ENCODE measurements around the gene XAB2. TPM values are rescaled to one million over a fixed set of nuclear protein-coding genes. Genes with fewer than 3 reads are reported as not detected.

The XAB2 gene
- total RNA-seq, 4 donors from 2014 or later, result 26.6 to 61.9 (median 33.7) TPM

DNA sequence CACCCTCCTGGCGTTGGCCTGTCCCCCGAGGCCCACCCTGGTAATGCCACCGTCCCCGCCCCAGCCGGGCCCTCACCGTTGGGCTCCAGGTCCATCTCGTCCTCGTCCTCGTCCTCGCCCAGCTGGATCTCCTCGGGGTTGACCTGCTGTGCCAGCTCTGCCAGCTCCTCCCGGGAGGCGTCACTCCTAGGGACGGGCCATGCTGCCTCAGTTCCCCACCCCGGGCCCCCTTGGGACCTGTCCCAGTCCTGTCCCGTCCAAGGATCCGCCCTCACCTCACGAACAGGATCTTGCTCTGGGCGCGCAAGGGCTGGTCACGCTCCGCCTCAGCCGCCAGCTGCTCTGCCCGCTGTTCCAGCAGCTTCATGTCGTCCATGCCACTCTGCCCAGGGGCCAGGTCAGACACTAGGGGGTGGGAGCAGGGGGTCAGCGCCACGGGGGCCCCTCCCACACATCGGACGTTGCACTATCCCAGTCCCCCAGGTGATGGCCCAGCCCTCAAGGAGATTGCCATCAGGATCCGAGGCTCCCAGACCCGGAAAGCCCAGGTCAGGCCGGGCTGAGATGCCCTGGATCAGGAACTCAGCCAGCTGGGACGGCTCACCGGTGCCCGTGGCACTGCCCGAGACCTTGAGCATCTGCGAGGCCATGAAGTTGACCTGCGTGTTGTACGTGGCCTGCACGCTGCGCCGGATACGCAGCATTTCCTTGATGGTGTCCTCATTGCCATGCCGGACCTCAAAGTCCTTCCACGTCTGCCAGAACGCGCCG lies 9.5 kb downstream of the XAB2 start:
- DNase-seq, result no peak
- Histone ChIP-seq H3K4me1 (peaks cover 0 to 24% (median 3%) of the 10 kb centered on the region in 4 donors), H3K9me3 (no peaks in the 10 kb centered on the region), H3K27ac (peak overlapping the region in 3 of 4 donors; percentile 62 to 93 (median 83)), H3K27me3 (no peaks in the 10 kb centered on the region), H3K36me3 (peaks cover 0 to 78% (median 0%) of the 10 kb centered on the region in 3 donors), H3K4me3 (no peak overlapping the region)
- TF ChIP-seq, protein P1, sequence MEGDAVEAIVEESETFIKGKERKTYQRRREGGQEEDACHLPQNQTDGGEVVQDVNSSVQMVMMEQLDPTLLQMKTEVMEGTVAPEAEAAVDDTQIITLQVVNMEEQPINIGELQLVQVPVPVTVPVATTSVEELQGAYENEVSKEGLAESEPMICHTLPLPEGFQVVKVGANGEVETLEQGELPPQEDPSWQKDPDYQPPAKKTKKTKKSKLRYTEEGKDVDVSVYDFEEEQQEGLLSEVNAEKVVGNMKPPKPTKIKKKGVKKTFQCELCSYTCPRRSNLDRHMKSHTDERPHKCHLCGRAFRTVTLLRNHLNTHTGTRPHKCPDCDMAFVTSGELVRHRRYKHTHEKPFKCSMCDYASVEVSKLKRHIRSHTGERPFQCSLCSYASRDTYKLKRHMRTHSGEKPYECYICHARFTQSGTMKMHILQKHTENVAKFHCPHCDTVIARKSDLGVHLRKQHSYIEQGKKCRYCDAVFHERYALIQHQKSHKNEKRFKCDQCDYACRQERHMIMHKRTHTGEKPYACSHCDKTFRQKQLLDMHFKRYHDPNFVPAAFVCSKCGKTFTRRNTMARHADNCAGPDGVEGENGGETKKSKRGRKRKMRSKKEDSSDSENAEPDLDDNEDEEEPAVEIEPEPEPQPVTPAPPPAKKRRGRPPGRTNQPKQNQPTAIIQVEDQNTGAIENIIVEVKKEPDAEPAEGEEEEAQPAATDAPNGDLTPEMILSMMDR (IDR thresholded peaks at IDR 0.05), result no peak
- no peak for TF ChIP-seq POLR2A (IDR thresholded peaks at IDR 0.05)

DNA sequence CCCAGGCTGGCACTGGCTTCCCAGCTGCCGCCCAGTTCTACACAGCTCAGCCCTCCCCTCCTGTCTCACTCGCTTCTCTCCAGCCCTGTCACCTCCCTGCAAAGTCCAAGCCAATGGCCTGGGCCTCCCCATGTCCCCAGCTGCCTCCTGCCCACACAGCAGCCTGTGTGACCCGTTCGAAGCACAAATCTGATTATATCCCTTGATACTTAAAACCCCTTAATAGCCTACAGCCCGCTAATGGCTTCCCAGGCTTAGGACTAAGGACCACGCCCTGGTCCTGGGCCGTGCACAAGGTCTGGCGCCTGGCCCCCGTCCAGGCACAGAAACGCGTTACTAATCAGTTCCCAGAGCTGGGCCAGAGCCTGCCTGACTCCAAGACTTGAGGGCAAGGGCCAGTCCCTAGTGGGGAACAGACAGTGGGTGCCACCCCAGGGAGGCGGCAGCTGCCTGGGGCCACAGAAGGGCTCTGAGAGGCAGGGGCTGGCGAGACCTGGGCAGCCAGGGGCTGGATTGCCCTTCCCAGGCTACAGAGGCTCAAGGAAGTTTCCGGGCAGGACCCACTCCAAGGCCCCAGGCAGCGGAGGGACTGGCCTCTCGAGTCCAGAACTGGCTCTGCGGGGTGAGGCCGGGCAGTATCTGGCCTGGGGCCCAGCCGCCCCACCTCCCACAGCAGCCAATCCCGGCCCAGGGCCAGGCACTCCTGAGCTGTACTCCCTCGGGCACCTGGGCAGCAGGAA lies 10.4 kb downstream of the XAB2 start:
- H3K36me3 ChIP-seq, result peaks cover 0 to 75% (median 0%) of the 10 kb centered on the region in 3 donors
- peaks cover 0 to 24% (median 3%) of the 10 kb centered on the region in 4 donors for H3K4me1 ChIP-seq
- no peaks in the 10 kb centered on the region for H3K27me3 ChIP-seq
- H3K27ac ChIP-seq, result peak overlapping the region in 3 of 4 donors; percentile 62 to 93 (median 83)
- DNase-seq, result peak in 2 of 3 donors; percentile 81 to 86
- no peak overlapping the region for H3K4me3 ChIP-seq
- H3K9me3 ChIP-seq, result no peaks in the 10 kb centered on the region
- peak; percentile 15 to 46 for TF ChIP-seq POLR2A (IDR thresholded peaks at IDR 0.05)
- TF ChIP-seq, protein P1 (IDR thresholded peaks at IDR 0.05), result no peak

DNA sequence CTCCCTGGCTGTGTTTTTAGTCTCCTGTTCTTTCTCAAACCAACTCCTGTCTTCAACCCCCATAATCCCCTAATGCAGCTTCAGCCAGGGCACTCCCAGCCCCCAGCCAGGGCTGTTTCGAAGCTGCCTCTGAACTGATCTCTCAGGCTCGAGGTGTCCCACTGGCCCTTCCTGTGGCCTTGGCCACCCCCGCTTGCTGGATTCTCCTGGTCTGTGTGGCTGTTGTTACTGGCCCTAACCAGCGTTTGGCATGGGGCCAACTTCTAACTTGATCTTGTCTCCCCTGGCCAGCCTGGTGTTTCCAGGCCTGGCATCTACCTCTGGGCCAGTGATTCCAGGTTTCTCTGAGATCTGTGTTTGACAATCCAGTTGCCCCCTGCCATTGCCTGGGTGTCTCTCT lies 11.0 kb downstream of the XAB2 start:
- Histone ChIP-seq H3K4me1 (peaks cover 0 to 24% (median 3%) of the 10 kb centered on the region in 4 donors), H3K36me3 (peaks cover 0 to 70% (median 0%) of the 10 kb centered on the region in 3 donors), H3K4me3 (no peak overlapping the region), H3K27ac (peak overlapping the region in 3 of 4 donors; percentile 62 to 93 (median 83)), H3K9me3 (no peaks in the 10 kb centered on the region), H3K27me3 (no peaks in the 10 kb centered on the region)
- no peak for TF ChIP-seq POLR2A (IDR thresholded peaks at IDR 0.05)
- TF ChIP-seq, protein P1 (IDR thresholded peaks at IDR 0.05), result no peak
- DNase-seq, result no peak

DNA sequence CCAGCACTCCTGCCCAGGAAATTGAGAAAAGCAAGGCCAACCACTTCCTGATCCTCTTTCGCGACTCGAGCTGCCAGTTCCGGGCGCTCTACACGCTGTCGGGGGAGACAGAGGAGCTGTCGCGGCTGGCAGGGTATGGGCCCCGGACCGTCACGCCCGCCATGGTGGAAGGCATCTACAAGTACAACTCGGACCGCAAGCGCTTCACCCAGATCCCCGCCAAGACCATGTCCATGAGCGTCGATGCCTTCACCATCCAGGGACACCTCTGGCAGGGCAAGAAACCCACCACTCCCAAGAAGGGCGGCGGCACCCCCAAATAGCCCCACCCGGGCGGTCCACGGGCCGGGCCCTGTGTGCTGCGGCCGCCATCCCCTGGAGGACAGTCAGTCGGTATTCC lies 11.6 kb downstream of the XAB2 start:
- Histone ChIP-seq H3K4me1 (peaks cover 0 to 24% (median 3%) of the 10 kb centered on the region in 4 donors), H3K9me3 (no peaks in the 10 kb centered on the region), H3K27me3 (no peaks in the 10 kb centered on the region), H3K36me3 (peaks cover 0 to 66% (median 0%) of the 10 kb centered on the region in 3 donors), H3K4me3 (no peak overlapping the region), H3K27ac (peak overlapping the region in 2 of 4 donors; percentile 83 to 93)
- DNase-seq, result no peak
- TF ChIP-seq, protein P1 (IDR thresholded peaks at IDR 0.05), result no peak
- TF ChIP-seq POLR2A (IDR thresholded peaks at IDR 0.05), result no peak

DNA sequence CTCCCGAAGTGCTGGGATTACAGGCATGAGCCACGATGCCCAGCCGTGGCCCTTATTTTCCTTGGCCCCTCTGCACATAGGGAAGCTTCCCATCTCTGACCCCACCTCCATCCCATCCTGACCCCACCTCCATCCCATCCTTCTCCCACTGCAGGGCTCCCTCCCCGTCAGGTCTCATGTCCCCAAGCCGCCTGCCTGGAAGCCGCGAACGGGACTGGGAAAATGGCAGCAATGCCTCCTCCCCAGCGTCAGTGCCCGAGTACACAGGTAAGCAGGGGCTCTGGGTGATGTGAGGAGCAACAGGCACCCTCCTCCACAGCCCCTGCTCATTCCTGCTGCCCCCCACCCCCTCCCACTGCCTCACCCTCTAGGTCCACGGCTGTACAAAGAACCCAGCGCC lies 12.2 kb downstream of the XAB2 start:
- Histone ChIP-seq H3K4me3 (no peak overlapping the region), H3K27me3 (no peaks in the 10 kb centered on the region), H3K27ac (no peak overlapping the region), H3K36me3 (peaks cover 0 to 66% (median 0%) of the 10 kb centered on the region in 3 donors), H3K4me1 (peaks cover 0 to 24% (median 3%) of the 10 kb centered on the region in 4 donors), H3K9me3 (no peaks in the 10 kb centered on the region)
- TF ChIP-seq, protein P1 (IDR thresholded peaks at IDR 0.05), result no peak
- no peak for TF ChIP-seq POLR2A (IDR thresholded peaks at IDR 0.05)
- DNase-seq, result no peak

Measured in Peyer's patch (tissue), 4 donors.